Caco-2 (cell line): ENCODE measurements around the gene PPP2R3A. TPM values are rescaled to one million over a fixed set of nuclear protein-coding genes. Genes with fewer than 3 reads are reported as not detected.

Experiments used
- BruUV-seq: library from RNA; stranded (reverse); fragments of 400-500 nt; replicated peaks from 2 replicates; lab custom pipeline; 2021; lab: Mats Ljungman, UMichigan
- CTCF ChIA-PET: fragments of 300-600 bp; sonication (Branson Sonifier 250); formaldehyde crosslinking; loops from one replicate; lab custom pipeline; 2022; ENCODE audit warnings: antibody characterized with exemption; lab: Charles Lee
- POLR2A ChIA-PET: fragments of 300-600 bp; sonication (Branson Sonifier 250); formaldehyde crosslinking; loops from one replicate; lab custom pipeline; 2022; ENCODE audit warnings: antibody characterized with exemption; lab: Charles Lee
- DNase-seq, 2 experiments: peaks; one replicate each; pipeline versions ENCODE4 v3.0.0 to v3.0.0-alpha.2; 2020 to 2022
- H3K27me3 ChIP-seq: replicated peaks from 2 replicates; pipeline ENCODE4 v1.6.0; 2011; ENCODE audit warnings: low read length; ENCODE audit not compliant: control insufficient read depth, insufficient read depth
- H3K36me3 ChIP-seq: 2 replicates; pipeline ENCODE4 v1.5.1; 2011; ENCODE audit warnings: low read length; ENCODE audit not compliant: control insufficient read depth, insufficient read depth
- H3K4me1 ChIP-seq: fragments of 250-450 bp; sonication (Bioruptor Pico); 2 replicates; pipeline ENCODE4 v1.5.1; 2020; ENCODE audit warnings: mild to moderate bottlenecking
- H3K4me3 ChIP-seq: 2 replicates; pipeline ENCODE4 v1.5.1; 2011; ENCODE audit warnings: low read depth, mild to moderate bottlenecking, control low read depth, low read length
- H3K9me3 ChIP-seq: fragments of 250-450 bp; sonication (Bioruptor Pico); 2 replicates; pipeline ENCODE4 v1.5.1; 2020; ENCODE audit warnings: mild to moderate bottlenecking, moderate library complexity
- H3K27ac Mint-ChIP-seq: one replicate; pipeline ENCODE4 v1.8.0; 2022; ENCODE audit warnings: mixed read lengths; ENCODE audit not compliant: unreplicated experiment
- H3K27me3 Mint-ChIP-seq: one replicate; pipeline ENCODE4 v1.8.0; 2022; ENCODE audit warnings: mixed read lengths; ENCODE audit not compliant: insufficient read depth, unreplicated experiment
- H3K36me3 Mint-ChIP-seq: one replicate; pipeline ENCODE4 v1.8.0; 2022; ENCODE audit warnings: mild to moderate bottlenecking, mixed read lengths; ENCODE audit not compliant: insufficient read depth, unreplicated experiment
- H3K4me1 Mint-ChIP-seq: one replicate; pipeline ENCODE4 v1.8.0; 2022; ENCODE audit warnings: low read depth, mixed read lengths; ENCODE audit not compliant: unreplicated experiment
- H3K4me3 Mint-ChIP-seq: one replicate; pipeline ENCODE4 v1.8.0; 2022; ENCODE audit warnings: mild to moderate bottlenecking, moderate library complexity, mixed read lengths; ENCODE audit not compliant: unreplicated experiment
- H3K9me3 Mint-ChIP-seq: one replicate; pipeline ENCODE4 v1.8.0; 2022; ENCODE audit warnings: mixed read lengths; ENCODE audit not compliant: unreplicated experiment
- CTCF ChIP-seq, 2 experiments: fragments of 200-600 bp in 1 of 2; IDR thresholded peaks; 1 replicate in 1 of 2; 2 replicates in 1 of 2; pipeline versions ENCODE4 v1.5.1 to v1.8.0; 2011 to 2022; ENCODE audit warnings: antibody characterized with exemption in 1 of 2, control low read depth in 1 of 2, inconsistent platforms in 1 of 2, low read depth in 1 of 2, low read length in 1 of 2, mild to moderate bottlenecking in 1 of 2, moderate library complexity in 1 of 2; ENCODE audit not compliant: insufficient read depth in 1 of 2, severe bottlenecking in 1 of 2, unreplicated experiment in 1 of 2
- intact Hi-C: fragments of 100-400 bp; cut with micrococcal nuclease; formaldehyde crosslinking; loops from one replicate; pipeline ENCODE4 v1.10.0; 2022; ENCODE audit not compliant: unreplicated experiment
- total RNA-seq: library from RNA; stranded (reverse); gene quantifications from 2 replicates; pipeline ENCODE4 v1.2.3, GENCODE V29; 2022

The PPP2R3A gene
- total RNA-seq, 1 experiment from 2014 or later, result 9.5 TPM

DNA sequence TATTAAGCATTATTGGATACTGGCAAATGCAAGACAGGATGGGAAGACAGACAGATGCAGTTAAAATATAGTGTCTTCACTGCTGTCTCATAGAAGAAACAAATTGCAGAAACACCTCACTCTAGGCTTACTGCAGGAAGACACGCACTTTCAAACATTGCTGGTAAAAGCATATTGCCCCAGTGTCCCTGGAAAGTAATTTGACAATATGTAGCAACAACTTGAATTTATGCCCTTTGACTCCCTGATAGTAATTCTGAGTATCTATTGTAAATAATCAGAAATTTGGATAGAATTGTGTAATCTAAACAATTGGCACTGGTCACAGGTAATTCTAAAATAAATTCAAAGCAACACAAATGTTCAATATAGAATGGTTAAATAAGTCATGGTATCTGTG lies 168.6 kb downstream of the PPP2R3A start:
- no TSS peak for BruUV-seq
- no peak overlapping the region for H3K27ac Mint-ChIP-seq
- intact Hi-C loops, result no loop called here
- no peaks in the 10 kb centered on the region for H3K27me3 Mint-ChIP-seq
- H3K27me3 ChIP-seq, result no peaks in the 10 kb centered on the region
- no peaks in the 10 kb centered on the region for H3K9me3 ChIP-seq
- peaks cover 2% of the 10 kb centered on the region for H3K9me3 Mint-ChIP-seq
- no peak overlapping the region for H3K4me3 Mint-ChIP-seq
- CTCF ChIA-PET, result no interaction called here
- no peak for DNase-seq
- H3K4me1 ChIP-seq, result peaks cover 7% of the 10 kb centered on the region
- no peak for TF ChIP-seq CTCF (IDR thresholded peaks at IDR 0.05; ENCODE audit: insufficient read depth in 1 of 2, low read depth in 1 of 2, low read length in 1 of 2, severe bottlenecking in 1 of 2, unreplicated experiment in 1 of 2)
- peaks cover 10% of the 10 kb centered on the region for H3K4me1 Mint-ChIP-seq
- no peak overlapping the region for H3K4me3 ChIP-seq
- H3K36me3 ChIP-seq, result no peaks in the 10 kb centered on the region
- POLR2A ChIA-PET, result no interaction called here
- no peaks in the 10 kb centered on the region for H3K36me3 Mint-ChIP-seq

GRCh38 chr3:136135039-136135802 lies 169.7 kb downstream of the PPP2R3A start:
- H3K27me3 ChIP-seq, result no peaks in the 10 kb centered on the region
- H3K9me3 ChIP-seq, result no peaks in the 10 kb centered on the region
- Mint-ChIP-seq H3K27ac (peak overlapping the region; percentile 49), H3K4me3 (no peak overlapping the region), H3K9me3 (no peaks in the 10 kb centered on the region), H3K27me3 (no peaks in the 10 kb centered on the region), H3K4me1 (peaks cover 10% of the 10 kb centered on the region), H3K36me3 (no peaks in the 10 kb centered on the region)
- no peak for TF ChIP-seq CTCF (IDR thresholded peaks at IDR 0.05; ENCODE audit: insufficient read depth in 1 of 2, low read depth in 1 of 2, low read length in 1 of 2, severe bottlenecking in 1 of 2, unreplicated experiment in 1 of 2)
- intact Hi-C loops, result no loop called here
- H3K4me3 ChIP-seq, result no peak overlapping the region
- ChIA-PET POLR2A (no interaction called here), CTCF (no interaction called here)
- DNase-seq, result no peak
- H3K4me1 ChIP-seq, result peaks cover 7% of the 10 kb centered on the region
- no TSS peak for BruUV-seq
- no peaks in the 10 kb centered on the region for H3K36me3 ChIP-seq

DNA sequence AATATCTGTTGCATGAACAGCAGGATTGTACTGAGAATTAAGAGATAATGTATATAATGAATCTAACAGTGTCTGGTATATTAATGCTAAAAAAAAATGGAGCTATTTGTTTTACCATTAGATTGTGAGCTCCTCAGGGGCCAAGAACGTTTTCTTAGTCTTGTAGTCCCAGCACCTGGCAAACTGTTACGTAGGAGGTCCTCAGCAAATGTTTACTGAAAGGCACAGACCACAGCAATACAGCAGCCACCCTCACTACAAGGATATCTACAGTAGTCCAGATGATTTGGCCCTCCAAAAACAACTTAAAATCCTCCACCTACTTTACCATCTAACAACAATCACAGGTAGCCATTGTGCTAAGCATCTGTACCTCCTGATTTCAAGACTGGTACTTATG lies 170.9 kb downstream of the PPP2R3A start:
- Histone ChIP-seq H3K4me1 (peaks cover 7% of the 10 kb centered on the region), H3K27me3 (no peaks in the 10 kb centered on the region), H3K9me3 (no peaks in the 10 kb centered on the region), H3K36me3 (no peaks in the 10 kb centered on the region), H3K4me3 (no peak overlapping the region)
- H3K9me3 Mint-ChIP-seq, result no peaks in the 10 kb centered on the region
- H3K4me3 Mint-ChIP-seq, result no peak overlapping the region
- CTCF ChIA-PET, result no interaction called here
- peaks cover 8% of the 10 kb centered on the region for H3K36me3 Mint-ChIP-seq
- no TSS peak for BruUV-seq
- H3K27me3 Mint-ChIP-seq, result no peaks in the 10 kb centered on the region
- TF ChIP-seq CTCF (IDR thresholded peaks at IDR 0.05; ENCODE audit: insufficient read depth in 1 of 2, low read depth in 1 of 2, low read length in 1 of 2, severe bottlenecking in 1 of 2, unreplicated experiment in 1 of 2), result no peak
- peaks cover 17% of the 10 kb centered on the region for H3K4me1 Mint-ChIP-seq
- H3K27ac Mint-ChIP-seq, result no peak overlapping the region
- POLR2A ChIA-PET, result interaction anchor here (0.6 kb wide), 1 partner anchor 17 kb away, joined by 10 read pairs; no protein-coding TSS in a partner anchor
- DNase-seq, result no peak
- intact Hi-C loops, result no loop called here
